ENCODE results near the gene TOX2. TPM values are rescaled to one million over a fixed set of nuclear protein-coding genes. Genes with fewer than 3 reads are reported as not detected.

TOX2 gene
- total RNA-seq, 1 experiment from 2014 or later: 85.4 TPM

DNA sequence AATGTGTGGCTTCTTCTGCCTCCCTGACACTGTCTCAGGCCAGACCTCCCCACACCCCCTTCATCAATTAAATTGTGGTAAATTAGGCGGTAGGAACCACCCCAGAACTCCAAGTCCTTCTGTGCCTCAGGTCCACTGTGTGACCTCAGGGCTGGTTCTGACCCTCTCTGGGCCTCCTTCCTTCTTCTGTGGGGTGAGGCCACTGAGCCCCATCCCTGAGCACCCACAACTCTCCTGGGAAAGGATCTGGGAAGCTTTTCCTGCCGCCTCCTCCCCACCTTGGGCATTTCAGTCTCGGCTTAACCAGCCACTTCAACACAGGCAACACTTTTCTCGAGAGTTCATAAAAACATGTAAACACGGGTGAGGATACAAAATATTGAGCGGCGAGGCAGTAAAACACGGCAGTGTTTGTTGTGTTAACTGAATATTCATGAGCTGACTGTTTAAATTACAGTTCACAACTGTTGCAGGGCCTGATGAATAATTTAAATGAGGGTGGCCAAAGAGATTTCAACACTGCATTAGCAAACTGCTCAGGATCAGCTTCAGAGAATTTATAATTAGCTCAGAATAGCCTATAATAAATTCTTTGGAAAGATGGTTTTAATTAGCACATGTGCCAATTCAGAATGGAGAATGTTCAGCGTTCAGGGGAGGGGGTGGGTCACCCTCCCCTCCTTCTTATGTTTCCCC is 112.1 kb downstream of the TOX2 start:
- CTCF ChIA-PET: no interaction called here
- H3K27ac ChIP-seq (ENCODE audit: low read length): no peak overlapping the region
- intact Hi-C loops (cut with micrococcal nuclease; ENCODE audit: unreplicated experiment) (no loop called here), in situ Hi-C loops (cut with HindIII; ENCODE audit: low pct_unique_long_range_greater_than_20kb, low sequenced_read_pairs) (no loop called here)
- H3K4me1 ChIP-seq (ENCODE audit: control insufficient read depth, insufficient read depth, low read length): peaks cover 11% of the 10 kb centered on the region
- H3K9me3 ChIP-seq (ENCODE audit: control insufficient read depth, insufficient read depth, low read depth, low read length): no peaks in the 10 kb centered on the region
- no peaks in the 10 kb centered on the region for H3K36me3 ChIP-seq (ENCODE audit: control insufficient read depth, insufficient read depth, low read length)
- no peak for ATAC-seq
- POLR2A ChIA-PET: interaction anchor here (0.7 kb wide), 1 partner anchor 561 kb away, joined by 9 read pairs; no protein-coding TSS in a partner anchor
- H3K27me3 ChIP-seq (ENCODE audit: control insufficient read depth, insufficient read depth, low read length): no peaks in the 10 kb centered on the region
- TF ChIP-seq, protein P1, sequence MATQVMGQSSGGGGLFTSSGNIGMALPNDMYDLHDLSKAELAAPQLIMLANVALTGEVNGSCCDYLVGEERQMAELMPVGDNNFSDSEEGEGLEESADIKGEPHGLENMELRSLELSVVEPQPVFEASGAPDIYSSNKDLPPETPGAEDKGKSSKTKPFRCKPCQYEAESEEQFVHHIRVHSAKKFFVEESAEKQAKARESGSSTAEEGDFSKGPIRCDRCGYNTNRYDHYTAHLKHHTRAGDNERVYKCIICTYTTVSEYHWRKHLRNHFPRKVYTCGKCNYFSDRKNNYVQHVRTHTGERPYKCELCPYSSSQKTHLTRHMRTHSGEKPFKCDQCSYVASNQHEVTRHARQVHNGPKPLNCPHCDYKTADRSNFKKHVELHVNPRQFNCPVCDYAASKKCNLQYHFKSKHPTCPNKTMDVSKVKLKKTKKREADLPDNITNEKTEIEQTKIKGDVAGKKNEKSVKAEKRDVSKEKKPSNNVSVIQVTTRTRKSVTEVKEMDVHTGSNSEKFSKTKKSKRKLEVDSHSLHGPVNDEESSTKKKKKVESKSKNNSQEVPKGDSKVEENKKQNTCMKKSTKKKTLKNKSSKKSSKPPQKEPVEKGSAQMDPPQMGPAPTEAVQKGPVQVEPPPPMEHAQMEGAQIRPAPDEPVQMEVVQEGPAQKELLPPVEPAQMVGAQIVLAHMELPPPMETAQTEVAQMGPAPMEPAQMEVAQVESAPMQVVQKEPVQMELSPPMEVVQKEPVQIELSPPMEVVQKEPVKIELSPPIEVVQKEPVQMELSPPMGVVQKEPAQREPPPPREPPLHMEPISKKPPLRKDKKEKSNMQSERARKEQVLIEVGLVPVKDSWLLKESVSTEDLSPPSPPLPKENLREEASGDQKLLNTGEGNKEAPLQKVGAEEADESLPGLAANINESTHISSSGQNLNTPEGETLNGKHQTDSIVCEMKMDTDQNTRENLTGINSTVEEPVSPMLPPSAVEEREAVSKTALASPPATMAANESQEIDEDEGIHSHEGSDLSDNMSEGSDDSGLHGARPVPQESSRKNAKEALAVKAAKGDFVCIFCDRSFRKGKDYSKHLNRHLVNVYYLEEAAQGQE (IDR thresholded peaks at IDR 0.05; ENCODE audit: insufficient read depth in 1 of 2, low read depth in 2 of 2, low read length in 1 of 2): no peak
- no peak for TF ChIP-seq POLR2AphosphoS5 (IDR thresholded peaks at IDR 0.05; ENCODE audit: low read depth, low read length)
- TF ChIP-seq, protein P2, sequence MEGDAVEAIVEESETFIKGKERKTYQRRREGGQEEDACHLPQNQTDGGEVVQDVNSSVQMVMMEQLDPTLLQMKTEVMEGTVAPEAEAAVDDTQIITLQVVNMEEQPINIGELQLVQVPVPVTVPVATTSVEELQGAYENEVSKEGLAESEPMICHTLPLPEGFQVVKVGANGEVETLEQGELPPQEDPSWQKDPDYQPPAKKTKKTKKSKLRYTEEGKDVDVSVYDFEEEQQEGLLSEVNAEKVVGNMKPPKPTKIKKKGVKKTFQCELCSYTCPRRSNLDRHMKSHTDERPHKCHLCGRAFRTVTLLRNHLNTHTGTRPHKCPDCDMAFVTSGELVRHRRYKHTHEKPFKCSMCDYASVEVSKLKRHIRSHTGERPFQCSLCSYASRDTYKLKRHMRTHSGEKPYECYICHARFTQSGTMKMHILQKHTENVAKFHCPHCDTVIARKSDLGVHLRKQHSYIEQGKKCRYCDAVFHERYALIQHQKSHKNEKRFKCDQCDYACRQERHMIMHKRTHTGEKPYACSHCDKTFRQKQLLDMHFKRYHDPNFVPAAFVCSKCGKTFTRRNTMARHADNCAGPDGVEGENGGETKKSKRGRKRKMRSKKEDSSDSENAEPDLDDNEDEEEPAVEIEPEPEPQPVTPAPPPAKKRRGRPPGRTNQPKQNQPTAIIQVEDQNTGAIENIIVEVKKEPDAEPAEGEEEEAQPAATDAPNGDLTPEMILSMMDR (IDR thresholded peaks at IDR 0.05): no peak
- TF ChIP-seq SIN3A (IDR thresholded peaks at IDR 0.05; ENCODE audit: borderline replicate concordance, insufficient read depth, low read depth, low read length): no peak
- TF ChIP-seq TCF7L2 (IDR thresholded peaks at IDR 0.05; ENCODE audit: low read depth, low read length): no peak
- no peak for DNase-seq (ENCODE audit: low read depth, low spot score)
- no TSS peak for BruUV-seq (replicated peaks)
- no peak overlapping the region for H3K4me3 ChIP-seq (ENCODE audit: low read depth in 2 of 2, low read length in 2 of 2)

DNA sequence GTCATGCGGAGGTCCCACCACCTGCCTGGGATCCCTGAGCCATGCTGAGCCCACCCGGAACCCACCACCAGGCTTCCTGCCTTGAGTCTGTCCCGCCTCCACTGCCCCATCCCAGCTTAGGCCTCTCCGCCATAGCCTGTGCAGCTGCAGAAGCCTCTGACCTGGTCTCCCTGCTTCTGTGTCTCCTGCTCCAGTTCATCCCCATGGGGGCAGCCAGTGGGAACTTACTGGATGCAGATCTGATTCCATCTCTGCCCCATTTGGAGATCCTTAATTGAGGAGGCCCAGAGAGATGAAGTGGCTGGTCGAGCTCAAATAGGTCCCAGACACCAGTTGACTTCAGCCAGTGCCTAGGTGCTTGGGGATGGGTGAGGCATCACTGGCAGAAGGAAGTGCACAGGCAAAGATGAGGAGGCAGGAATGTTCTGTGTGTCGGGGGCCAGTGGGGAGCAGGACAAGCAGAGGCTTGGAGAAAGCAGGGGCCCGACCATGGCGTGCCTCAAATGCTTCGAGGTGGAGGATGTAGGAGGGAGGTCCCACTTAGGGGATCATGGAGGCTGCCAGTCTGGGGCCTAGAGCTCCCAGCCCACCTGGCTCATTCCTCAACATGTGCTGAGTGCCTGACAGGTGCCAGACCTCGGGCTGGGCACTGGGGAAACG is 112.8 kb downstream of the TOX2 start:
- no TSS peak for BruUV-seq (replicated peaks)
- CTCF ChIA-PET: no interaction called here
- H3K9me3 ChIP-seq (ENCODE audit: control insufficient read depth, insufficient read depth, low read depth, low read length): no peaks in the 10 kb centered on the region

More for the DNA sequence above, 112.8 kb downstream of the TOX2 start:
- no peak overlapping the region for H3K4me3 ChIP-seq (ENCODE audit: low read depth in 2 of 2, low read length in 2 of 2)
- no peaks in the 10 kb centered on the region for H3K27me3 ChIP-seq (ENCODE audit: control insufficient read depth, insufficient read depth, low read length)
- no peaks in the 10 kb centered on the region for H3K36me3 ChIP-seq (ENCODE audit: control insufficient read depth, insufficient read depth, low read length)
- in situ Hi-C loops (cut with HindIII; ENCODE audit: low pct_unique_long_range_greater_than_20kb, low sequenced_read_pairs): no loop called here
- H3K27ac ChIP-seq (ENCODE audit: low read length): no peak overlapping the region
- peaks cover 16% of the 10 kb centered on the region for H3K4me1 ChIP-seq (ENCODE audit: control insufficient read depth, insufficient read depth, low read length)
- POLR2A ChIA-PET: interaction anchor here (0.7 kb wide), 1 partner anchor 561 kb away, joined by 9 read pairs; no protein-coding TSS in a partner anchor
- ATAC-seq: no peak
- intact Hi-C loops (cut with micrococcal nuclease; ENCODE audit: unreplicated experiment): no loop called here
- no peak for DNase-seq (ENCODE audit: low read depth, low spot score)
- TF ChIP-seq, protein P1 (IDR thresholded peaks at IDR 0.05; ENCODE audit: insufficient read depth in 1 of 2, low read depth in 2 of 2, low read length in 1 of 2): no peak
- no peak for TF ChIP-seq TCF7L2 (IDR thresholded peaks at IDR 0.05; ENCODE audit: low read depth, low read length)
- TF ChIP-seq SIN3A (IDR thresholded peaks at IDR 0.05; ENCODE audit: borderline replicate concordance, insufficient read depth, low read depth, low read length): no peak
- TF ChIP-seq POLR2AphosphoS5 (IDR thresholded peaks at IDR 0.05; ENCODE audit: low read depth, low read length): no peak

All from Panc1 (cell line).